SK-N-SH treated with all-trans-retinoic acid at 6 μM for 48 hours (cell line): ENCODE measurements around the gene C10orf95.

Experiments used
- ESRRG ChIP-seq: fragments of 250-450 bp; sonication (Bioruptor Pico); IDR thresholded peaks from 2 replicates; pipeline ENCODE4 v1.6.1; 2021; ENCODE audit warnings: mild to moderate bottlenecking
- PATZ1 ChIP-seq: fragments of 250-450 bp; sonication (Bioruptor Pico); IDR thresholded peaks from 2 replicates; pipeline ENCODE4 v1.8.0; 2020; ENCODE audit warnings: mild to moderate bottlenecking, moderate library complexity, borderline replicate concordance

DNA sequence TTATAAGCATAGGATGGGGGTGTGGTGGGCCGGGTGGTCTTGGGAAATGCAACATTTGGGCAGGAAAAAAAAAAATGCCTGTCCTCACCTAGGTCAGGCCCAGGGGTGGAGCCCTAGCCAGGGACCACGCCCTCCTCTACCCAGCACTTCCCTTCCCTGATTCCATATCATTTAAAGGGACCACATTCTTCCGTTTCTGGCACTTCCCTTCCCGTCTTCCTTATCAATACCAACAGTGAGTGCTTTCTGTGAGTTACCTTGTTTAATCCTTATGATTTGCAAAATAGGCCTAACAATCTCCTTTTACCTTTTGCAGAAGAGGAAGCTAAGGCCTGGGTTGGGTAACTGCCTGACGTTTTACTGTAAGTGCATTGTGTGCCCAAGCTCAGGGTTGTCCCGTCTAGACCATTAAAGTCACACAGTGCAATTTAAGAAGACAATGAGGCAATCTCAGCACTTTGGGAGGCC is 16.7 kb upstream of the C10orf95 start:
- TF ChIP-seq PATZ1 (no peak), ESRRG (CRISPR knock-in tag) (no peak)
